Naive B cell (primary cell): ENCODE data around the gene ISOC2. TPM values are rescaled to one million over a fixed set of nuclear protein-coding genes. Genes with fewer than 3 reads are reported as not detected.

ENCODE experiments used
- ATAC-seq, 2 donors: fragments of 150-1000 bp; cut with Tn5 transposase; 2 replicates each; pipeline ENCODE4 v1.10.0; 2021; ENCODE audit warnings: low read depth in 2 of 2, mild to moderate bottlenecking in 2 of 2, moderate library complexity in 2 of 2
- DNase-seq: peaks from one replicate; pipeline ENCODE4 v3.0.0; 2022
- H3K27ac Mint-ChIP-seq, 6 donors: one replicate each; pipeline ENCODE4 v1.8.0; 2020 to 2022; ENCODE audit warnings: mild to moderate bottlenecking in 6 of 6, mixed read lengths in 6 of 6, moderate library complexity in 5 of 6, inconsistent platforms in 2 of 6
- H3K27me3 Mint-ChIP-seq, 3 donors: one replicate each; pipeline ENCODE4 v1.8.0; 2021 to 2022; ENCODE audit warnings: mixed read lengths in 3 of 3, mild to moderate bottlenecking in 1 of 3
- H3K36me3 Mint-ChIP-seq, 2 donors: one replicate each; pipeline ENCODE4 v1.8.0; 2020 to 2022; ENCODE audit warnings: mixed read lengths in 2 of 2, inconsistent platforms in 1 of 2, mild to moderate bottlenecking in 1 of 2
- H3K4me1 Mint-ChIP-seq, 3 donors: one replicate each; pipeline ENCODE4 v1.8.0; 2020 to 2022; ENCODE audit warnings: mixed read lengths in 3 of 3, inconsistent platforms in 1 of 3, mild to moderate bottlenecking in 1 of 3, moderate library complexity in 1 of 3
- H3K4me3 Mint-ChIP-seq, 8 donors: one replicate each; pipeline ENCODE4 v1.8.0; 2020 to 2022; ENCODE audit warnings: mild to moderate bottlenecking in 8 of 8, mixed read lengths in 8 of 8, moderate library complexity in 8 of 8, inconsistent platforms in 2 of 8
- H3K9me3 Mint-ChIP-seq, 7 donors: one replicate each; pipeline ENCODE4 v1.8.0; 2020 to 2022; ENCODE audit warnings: mixed read lengths in 7 of 7, mild to moderate bottlenecking in 5 of 7, inconsistent platforms in 2 of 7, moderate library complexity in 1 of 7
- polyA plus RNA-seq, 6 donors: library from polyadenylated mRNA; unstranded; fragments of 300-500 nt; fragmentation: Illumina TruSeq; gene quantifications; one replicate each; pipeline ENCODE4 v1.2.3, GENCODE V29; 2021; ENCODE audit warnings: low read depth in 6 of 6

ISOC2 gene
- polyA plus RNA-seq, 6 donors from 2014 or later, result 21.8 to 57.9 (median 28.0) TPM

GRCh38 chr19:55494172-55494761 is 32.8 kb upstream of the ISOC2 start:
- Mint-ChIP-seq H3K4me1 (peaks cover 4 to 10% (median 10%) of the 10 kb centered on the region in 3 donors), H3K27ac (peak overlapping the region in 1 of 6 donors; percentile 54), H3K27me3 (peaks cover 0 to 29% (median 26%) of the 10 kb centered on the region in 3 donors), H3K9me3 (no peaks in the 10 kb centered on the region), H3K4me3 (peak overlapping the region in 1 of 8 donors; percentile 57), H3K36me3 (no peaks in the 10 kb centered on the region)
- peak in 1 of 2 donors; percentile 25 for ATAC-seq
- DNase-seq, result no peak

DNA sequence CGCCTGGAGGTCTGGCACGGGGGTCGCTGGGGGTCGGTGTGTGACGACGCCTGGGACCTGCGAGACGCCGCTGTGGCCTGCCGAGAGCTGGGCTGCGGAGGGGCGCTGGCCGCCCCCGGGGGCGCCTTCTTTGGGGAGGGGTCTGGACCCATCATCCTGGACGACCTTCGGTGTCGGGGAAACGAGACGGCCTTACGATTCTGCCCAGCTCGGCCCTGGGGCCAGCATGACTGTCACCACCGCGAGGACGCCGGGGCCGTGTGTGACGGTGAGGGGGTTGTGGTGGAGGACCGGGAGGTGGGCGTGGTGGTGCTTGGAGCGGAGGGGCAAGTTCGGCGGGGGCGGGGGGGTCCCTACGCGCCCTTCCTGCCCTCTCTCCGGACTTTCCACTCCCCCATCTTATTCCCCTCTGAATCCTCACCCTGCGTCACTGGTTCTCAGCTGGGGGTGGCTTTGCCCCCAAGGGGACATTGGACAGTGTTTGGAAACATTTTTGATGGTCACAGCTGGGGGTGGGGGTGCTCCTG is 32.3 kb upstream of the ISOC2 start:
- no peak overlapping the region for H3K27ac Mint-ChIP-seq
- peaks cover 0 to 29% (median 26%) of the 10 kb centered on the region in 3 donors for H3K27me3 Mint-ChIP-seq
- no peak for ATAC-seq
- peak overlapping the region in 1 of 8 donors; percentile 57 for H3K4me3 Mint-ChIP-seq
- H3K9me3 Mint-ChIP-seq, result no peaks in the 10 kb centered on the region
- peaks cover 3 to 8% (median 7%) of the 10 kb centered on the region in 3 donors for H3K4me1 Mint-ChIP-seq
- no peak for DNase-seq
- H3K36me3 Mint-ChIP-seq, result no peaks in the 10 kb centered on the region

- Mint-ChIP-seq H3K27ac (no peak overlapping the region), H3K36me3 (no peaks in the 10 kb centered on the region), H3K4me1 (peaks cover 3 to 12% (median 8%) of the 10 kb centered on the region in 3 donors), H3K9me3 (no peaks in the 10 kb centered on the region), H3K27me3 (peaks cover 0 to 29% (median 26%) of the 10 kb centered on the region in 3 donors), H3K4me3 (peak overlapping the region in 1 of 8 donors; percentile 73)
- ATAC-seq (no peak), DNase-seq (no peak)
These were observed 31.7 kb upstream of the ISOC2 start for GRCh38 chr19:55493052-55493644.

DNA sequence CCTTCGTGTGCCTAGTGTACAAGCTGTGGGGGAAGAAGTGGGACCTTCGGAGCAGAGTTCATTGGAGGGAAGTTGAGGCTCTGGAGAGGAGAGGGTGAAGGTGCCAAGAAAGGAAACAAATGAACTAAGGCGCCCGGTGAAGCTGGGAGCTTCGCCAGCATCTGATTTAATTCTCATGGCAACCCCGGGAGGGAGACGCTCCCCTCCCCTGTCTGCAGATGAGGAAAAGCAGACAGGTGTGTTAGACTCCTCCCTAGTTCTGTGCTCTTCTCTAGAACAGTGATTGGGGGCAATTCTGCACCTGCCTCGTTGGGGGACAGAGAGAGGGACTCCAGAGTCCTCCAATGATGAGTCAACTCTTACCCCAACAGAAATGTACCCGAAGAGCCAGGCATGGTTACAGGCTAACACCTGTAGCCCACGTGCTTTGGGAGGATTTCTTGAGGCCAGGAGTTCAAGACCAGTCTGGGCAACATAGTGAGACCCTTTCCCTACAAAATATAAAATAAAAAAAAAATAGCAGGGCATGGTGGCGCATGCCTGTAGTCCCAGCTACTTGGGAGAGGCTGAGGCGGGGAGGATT is 31.0 kb upstream of the ISOC2 start:
- no peaks in the 10 kb centered on the region for H3K9me3 Mint-ChIP-seq
- H3K36me3 Mint-ChIP-seq, result no peaks in the 10 kb centered on the region
- no peak overlapping the region for H3K27ac Mint-ChIP-seq
- no peak overlapping the region for H3K4me3 Mint-ChIP-seq
- ATAC-seq (no peak), DNase-seq (no peak)
- H3K4me1 Mint-ChIP-seq, result peaks cover 3 to 12% (median 8%) of the 10 kb centered on the region in 3 donors
- peaks cover 0 to 29% (median 26%) of the 10 kb centered on the region in 3 donors for H3K27me3 Mint-ChIP-seq

- DNase-seq (no peak), ATAC-seq (no peak)
- peaks cover 8 to 12% (median 9%) of the 10 kb centered on the region in 3 donors for H3K4me1 Mint-ChIP-seq
- H3K27me3 Mint-ChIP-seq, result peaks cover 0 to 29% (median 26%) of the 10 kb centered on the region in 3 donors
- H3K27ac Mint-ChIP-seq, result peak overlapping the region in 1 of 6 donors; percentile 85
- H3K4me3 Mint-ChIP-seq, result no peak overlapping the region
- no peaks in the 10 kb centered on the region for H3K36me3 Mint-ChIP-seq
- no peaks in the 10 kb centered on the region for H3K9me3 Mint-ChIP-seq
These were observed 30.3 kb upstream of the ISOC2 start for GRCh38 chr19:55491546-55492360.

DNA sequence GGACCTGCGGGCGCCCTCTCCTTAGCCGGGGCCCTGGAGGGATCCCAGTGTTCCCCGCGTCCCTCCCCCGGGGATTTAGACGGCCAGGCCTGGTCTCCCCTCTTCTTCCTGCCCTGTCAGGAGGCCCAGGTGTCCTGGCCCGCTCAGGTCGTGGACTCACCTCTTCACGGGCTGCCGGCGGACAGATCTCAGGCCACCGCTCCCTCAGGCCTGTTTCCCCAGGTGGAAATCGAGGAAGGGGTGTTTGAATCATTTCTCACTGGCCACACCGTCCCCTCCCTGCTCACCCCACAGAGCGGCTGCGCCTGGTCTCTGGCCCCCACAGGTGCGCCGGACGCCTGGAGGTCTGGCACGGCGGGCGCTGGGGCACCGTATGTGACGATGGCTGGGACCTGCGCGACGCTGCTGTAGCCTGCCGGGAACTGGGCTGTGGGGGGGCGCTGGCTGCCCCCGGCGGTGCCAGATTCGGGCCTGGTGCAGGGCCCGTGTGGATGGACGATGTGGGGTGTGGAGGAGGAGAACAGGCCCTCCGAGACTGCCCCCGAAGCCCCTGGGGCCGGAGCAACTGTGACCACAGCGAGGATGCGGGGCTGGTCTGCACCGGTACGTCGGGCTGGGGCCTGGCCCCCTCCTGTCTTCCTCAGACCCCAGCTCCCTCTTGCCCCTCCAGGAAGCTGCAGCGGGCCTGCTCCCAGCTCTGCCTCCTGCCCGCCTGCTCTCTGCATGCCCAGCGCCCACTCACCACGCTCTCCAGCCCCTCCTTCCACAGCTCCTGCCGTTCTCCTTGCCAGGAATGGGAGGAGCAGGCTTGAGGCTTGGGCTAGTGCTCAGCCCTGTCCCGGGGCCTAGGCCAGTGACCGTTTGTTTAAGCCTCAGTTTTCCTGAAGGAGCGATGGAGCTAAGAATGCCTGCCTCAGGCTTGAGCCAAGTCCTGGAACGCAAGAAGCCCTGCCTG is 29.3 kb upstream of the ISOC2 start:
- no peaks in the 10 kb centered on the region for H3K9me3 Mint-ChIP-seq
- no peak overlapping the region for H3K27ac Mint-ChIP-seq
- no peak overlapping the region for H3K4me3 Mint-ChIP-seq
- H3K27me3 Mint-ChIP-seq, result peaks cover 0 to 29% (median 26%) of the 10 kb centered on the region in 3 donors
- no peak for ATAC-seq
- no peak for DNase-seq
- no peaks in the 10 kb centered on the region for H3K36me3 Mint-ChIP-seq
- H3K4me1 Mint-ChIP-seq, result peaks cover 13 to 17% (median 13%) of the 10 kb centered on the region in 3 donors

- no peak for DNase-seq
- ATAC-seq, result no peak
- Mint-ChIP-seq H3K27me3 (peaks cover 0 to 29% (median 26%) of the 10 kb centered on the region in 3 donors), H3K4me1 (peaks cover 13 to 25% (median 19%) of the 10 kb centered on the region in 3 donors), H3K4me3 (no peak overlapping the region), H3K27ac (no peak overlapping the region), H3K36me3 (no peaks in the 10 kb centered on the region), H3K9me3 (no peaks in the 10 kb centered on the region)
These were observed 28.5 kb upstream of the ISOC2 start for GRCh38 chr19:55489711-55490477.

- Mint-ChIP-seq H3K4me1 (peaks cover 13 to 20% (median 15%) of the 10 kb centered on the region in 3 donors), H3K4me3 (no peak overlapping the region), H3K27ac (no peak overlapping the region), H3K27me3 (peaks cover 0 to 24% (median 22%) of the 10 kb centered on the region in 3 donors), H3K9me3 (no peaks in the 10 kb centered on the region), H3K36me3 (no peaks in the 10 kb centered on the region)
- ATAC-seq, result no peak
- DNase-seq, result no peak
These were observed 27.7 kb upstream of the ISOC2 start for GRCh38 chr19:55488986-55489710.

DNA sequence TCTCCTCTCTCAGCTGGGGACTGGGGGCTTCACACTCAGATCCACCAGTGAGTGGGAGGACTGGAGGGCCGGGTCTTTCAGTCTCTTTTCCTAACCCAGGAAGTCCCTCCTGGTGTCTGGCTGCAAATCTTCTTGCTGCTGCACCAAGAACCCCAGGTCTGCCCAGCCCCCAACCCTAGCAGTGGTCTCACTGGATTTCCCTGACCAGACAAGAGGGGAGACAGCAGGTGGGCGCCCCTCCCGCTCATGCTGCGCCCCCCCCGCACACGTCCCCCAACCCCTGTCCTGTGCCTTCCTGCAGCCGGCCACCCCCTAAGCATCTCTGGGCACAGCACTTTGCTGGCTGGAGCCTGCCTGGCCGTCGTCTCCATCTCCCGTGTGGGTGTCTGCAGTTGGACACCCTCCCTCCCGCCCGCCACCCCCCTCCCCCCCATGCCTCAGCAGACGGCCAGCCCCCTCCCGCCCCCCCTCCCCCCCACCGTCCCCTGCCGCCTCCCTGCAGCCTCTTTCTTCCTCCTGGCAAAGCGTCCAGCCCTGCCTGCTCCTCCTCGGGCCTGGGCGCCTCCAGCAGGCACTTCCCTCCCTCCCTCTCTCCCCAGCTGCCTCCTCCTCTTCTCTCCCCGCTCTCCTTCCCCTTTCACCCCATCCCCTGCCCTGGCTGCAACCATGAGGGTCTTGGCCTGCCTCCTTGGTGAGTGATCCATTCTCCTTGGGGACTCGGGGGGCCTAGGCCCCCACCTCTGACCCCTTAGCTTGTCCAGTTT is 26.7 kb upstream of the ISOC2 start, which contains the start of gene SSC5D:
SSC5D (plus strand) TSS at position 513 of the 764 bp plus-strand sequence; CDS start at position 667, 154 bp downstream.
- no peaks in the 10 kb centered on the region for H3K36me3 Mint-ChIP-seq
- H3K27ac Mint-ChIP-seq, result peak within 1 kb of the TSS in 5 of 6 donors; percentile 69 to 89 (median 86)

GRCh38 chr19:55486971-55487923 is 25.8 kb upstream of the ISOC2 start:
- peak overlapping the region in 5 of 8 donors; percentile 22 to 74 (median 42) for H3K4me3 Mint-ChIP-seq
- H3K36me3 Mint-ChIP-seq, result no peaks in the 10 kb centered on the region
- H3K4me1 Mint-ChIP-seq, result peaks cover 10 to 18% (median 14%) of the 10 kb centered on the region in 3 donors
- H3K27me3 Mint-ChIP-seq, result peaks cover 0 to 10% (median 9%) of the 10 kb centered on the region in 3 donors
- H3K27ac Mint-ChIP-seq, result peak overlapping the region; percentile 67 to 89 (median 82)
- DNase-seq, result no peak
- ATAC-seq, result no peak
- no peaks in the 10 kb centered on the region for H3K9me3 Mint-ChIP-seq

More for the DNA sequence above, 26.7 kb upstream of the ISOC2 start, which contains the start of gene SSC5D:
- ATAC-seq, result no peak
- Mint-ChIP-seq H3K9me3 (no peaks in the 10 kb centered on the region), H3K4me3 (peak within 1 kb of the TSS in 5 of 8 donors; percentile 29 to 74 (median 61)), H3K27me3 (peaks cover 0 to 19% (median 18%) of the 10 kb centered on the region in 3 donors), H3K4me1 (peaks cover 10 to 18% (median 15%) of the 10 kb centered on the region in 3 donors)
- no peak for DNase-seq
